HEK293 (cell line): Measurements from ENCODE around the gene ZNF786.

Experiments used
- CTCF ChIA-PET: fragments of 350-600 bp; formaldehyde crosslinking; extraction: SDS; loops from one replicate; lab custom pipeline; 2021; ENCODE audit warnings: antibody characterized with exemption; lab: Yijun Ruan, JAX
- POLR2A ChIA-PET: fragments of 300-600 bp; formaldehyde crosslinking; extraction: SDS; loops from one replicate; lab custom pipeline; 2020; ENCODE audit warnings: antibody characterized with exemption, inconsistent platforms; lab: Yijun Ruan, JAX
- H3K27ac ChIP-seq: fragments of 200-500 bp; sonication (Bioruptor generic); 2 replicates; pipeline ENCODE4 v1.5.1; 2014; ENCODE audit warnings: low read depth, low read length, control low read depth, inconsistent platforms; ENCODE audit errors: extremely low read depth
- H3K36me3 ChIP-seq, 2 experiments: fragments of 200-500 bp in 1 of 2; sonication (Bioruptor generic) in 1 of 2; 1 replicate in 1 of 2; 2 replicates in 1 of 2; pipeline ENCODE4 v1.5.1; 2014 to 2017; ENCODE audit warnings: inconsistent platforms in 2 of 2, low read length in 2 of 2; ENCODE audit not compliant: control insufficient read depth in 2 of 2, insufficient read depth in 1 of 2
- H3K4me1 ChIP-seq: fragments of 200-500 bp; sonication (Bioruptor generic); 2 replicates; pipeline ENCODE4 v1.5.1; 2014; ENCODE audit warnings: mild to moderate bottlenecking, low read length, inconsistent platforms; ENCODE audit not compliant: control insufficient read depth, insufficient read depth
- H3K4me3 ChIP-seq: 2 replicates; pipeline ENCODE4 v1.5.1; 2011; ENCODE audit warnings: low read depth, mild to moderate bottlenecking, control low read depth, low read length, moderate library complexity
- H3K9me3 ChIP-seq: fragments of 200-500 bp; sonication (Bioruptor generic); 2 replicates; pipeline ENCODE4 v1.5.1; 2014; ENCODE audit warnings: low read depth, low read length, inconsistent platforms; ENCODE audit not compliant: control insufficient read depth, insufficient read depth
- CTCF ChIP-seq: fragments of 450-650 bp; formaldehyde crosslinking; IDR thresholded peaks from 2 replicates; pipeline ENCODE4 v1.5.1; 2016; ENCODE audit warnings: missing biosample characterization, missing genetic modification characterization
- GLI4 ChIP-seq: fragments of 450-650 bp; formaldehyde crosslinking; IDR thresholded peaks from 2 replicates; pipeline ENCODE4 v1.5.1; 2016; ENCODE audit warnings: missing biosample characterization, missing genetic modification characterization
- GLIS1 ChIP-seq: fragments of 450-650 bp; formaldehyde crosslinking; IDR thresholded peaks from 2 replicates; pipeline ENCODE4 v1.5.1; 2016; ENCODE audit warnings: missing biosample characterization, missing genetic modification characterization
- GLIS2 ChIP-seq: fragments of 450-650 bp; formaldehyde crosslinking; IDR thresholded peaks from 2 replicates; pipeline ENCODE4 v1.5.1; 2016; ENCODE audit warnings: missing biosample characterization, missing genetic modification characterization
- SALL2 ChIP-seq: fragments of 450-650 bp; formaldehyde crosslinking; IDR thresholded peaks from 2 replicates; pipeline ENCODE4 v1.5.0; 2017; ENCODE audit warnings: missing biosample characterization, mild to moderate bottlenecking, missing genetic modification characterization, borderline replicate concordance
- WT1 ChIP-seq: fragments of 450-650 bp; formaldehyde crosslinking; IDR thresholded peaks from 2 replicates; pipeline ENCODE4 v1.5.1; 2016; ENCODE audit warnings: missing biosample characterization, missing genetic modification characterization
- ZBTB49 ChIP-seq: fragments of 450-650 bp; formaldehyde crosslinking; IDR thresholded peaks from 2 replicates; pipeline ENCODE4 v1.5.1; 2016; ENCODE audit warnings: missing biosample characterization, missing genetic modification characterization, low read depth
- ZFP41 ChIP-seq: fragments of 450-650 bp; formaldehyde crosslinking; IDR thresholded peaks from 2 replicates; pipeline ENCODE4 v1.5.1; 2016; ENCODE audit warnings: missing biosample characterization, missing genetic modification characterization, borderline replicate concordance
- ZNF10 ChIP-seq: fragments of 450-650 bp; formaldehyde crosslinking; IDR thresholded peaks from 2 replicates; pipeline ENCODE4 v1.5.1; 2017; ENCODE audit warnings: missing biosample characterization, missing genetic modification characterization
- ZNF26 ChIP-seq: fragments of 450-650 bp; formaldehyde crosslinking; IDR thresholded peaks from 2 replicates; pipeline ENCODE4 v1.5.1; 2016; ENCODE audit warnings: missing biosample characterization, missing genetic modification characterization
- ZNF324 ChIP-seq: fragments of 450-650 bp; formaldehyde crosslinking; IDR thresholded peaks from 2 replicates; pipeline ENCODE4 v1.5.1; 2016; ENCODE audit warnings: missing biosample characterization, missing genetic modification characterization
- ZNF391 ChIP-seq: fragments of 450-650 bp; formaldehyde crosslinking; IDR thresholded peaks from 2 replicates; pipeline ENCODE4 v1.5.1; 2016; ENCODE audit warnings: low read depth, missing biosample characterization, missing genetic modification characterization, borderline replicate concordance
- ZNF621 ChIP-seq: fragments of 450-650 bp; formaldehyde crosslinking; IDR thresholded peaks from 2 replicates; pipeline ENCODE4 v1.5.1; 2017; ENCODE audit warnings: missing biosample characterization, missing genetic modification characterization
- ZNF623 ChIP-seq: fragments of 450-650 bp; formaldehyde crosslinking; IDR thresholded peaks from 2 replicates; pipeline ENCODE4 v1.5.1; 2016; ENCODE audit warnings: missing biosample characterization, missing genetic modification characterization
- TF ChIP-seq, protein P1 (sequence below): fragments of 450-650 bp; formaldehyde crosslinking; IDR thresholded peaks from 2 replicates; pipeline ENCODE4 v1.5.0; 2017; ENCODE audit warnings: missing biosample characterization, missing genetic modification characterization, borderline replicate concordance
- TF ChIP-seq, protein P2 (sequence below): fragments of 450-650 bp; formaldehyde crosslinking; IDR thresholded peaks from 2 replicates; pipeline ENCODE4 v1.5.1; 2016; ENCODE audit warnings: missing biosample characterization, missing genetic modification characterization
- TF ChIP-seq, protein P3 (sequence below): fragments of 450-650 bp; formaldehyde crosslinking; IDR thresholded peaks from 2 replicates; pipeline ENCODE4 v1.5.1; 2017; ENCODE audit warnings: missing biosample characterization, missing genetic modification characterization

The ZNF786 gene

GRCh38 chr7:149046416-149046815 lies 44.1 kb downstream of the ZNF786 start:
- no peak overlapping the region for H3K27ac ChIP-seq
- POLR2A ChIA-PET: no interaction called here
- H3K4me1 ChIP-seq: no peaks in the 10 kb centered on the region
- CTCF ChIA-PET: interaction anchor here (2.3 kb wide), 1 partner anchor 19 kb away, joined by 14 read pairs; no protein-coding TSS in a partner anchor
- no peaks in the 10 kb centered on the region for H3K36me3 ChIP-seq
- TF ChIP-seq ZNF26 (tag by site-specific recombination) (no peak), GLI4 (tag by site-specific recombination) (no peak), CTCF (tag by site-specific recombination) (no peak), WT1 (no peak), ZNF621 (tag by site-specific recombination) (no peak), SALL2 (tag by site-specific recombination) (no peak), ZNF324 (tag by site-specific recombination) (no peak), ZNF10 (no peak), ZNF623 (no peak), ZBTB49 (tag by site-specific recombination) (no peak), ZNF391 (tag by site-specific recombination) (no peak), GLIS2 (tag by site-specific recombination) (no peak)
- TF ChIP-seq, protein P1, sequence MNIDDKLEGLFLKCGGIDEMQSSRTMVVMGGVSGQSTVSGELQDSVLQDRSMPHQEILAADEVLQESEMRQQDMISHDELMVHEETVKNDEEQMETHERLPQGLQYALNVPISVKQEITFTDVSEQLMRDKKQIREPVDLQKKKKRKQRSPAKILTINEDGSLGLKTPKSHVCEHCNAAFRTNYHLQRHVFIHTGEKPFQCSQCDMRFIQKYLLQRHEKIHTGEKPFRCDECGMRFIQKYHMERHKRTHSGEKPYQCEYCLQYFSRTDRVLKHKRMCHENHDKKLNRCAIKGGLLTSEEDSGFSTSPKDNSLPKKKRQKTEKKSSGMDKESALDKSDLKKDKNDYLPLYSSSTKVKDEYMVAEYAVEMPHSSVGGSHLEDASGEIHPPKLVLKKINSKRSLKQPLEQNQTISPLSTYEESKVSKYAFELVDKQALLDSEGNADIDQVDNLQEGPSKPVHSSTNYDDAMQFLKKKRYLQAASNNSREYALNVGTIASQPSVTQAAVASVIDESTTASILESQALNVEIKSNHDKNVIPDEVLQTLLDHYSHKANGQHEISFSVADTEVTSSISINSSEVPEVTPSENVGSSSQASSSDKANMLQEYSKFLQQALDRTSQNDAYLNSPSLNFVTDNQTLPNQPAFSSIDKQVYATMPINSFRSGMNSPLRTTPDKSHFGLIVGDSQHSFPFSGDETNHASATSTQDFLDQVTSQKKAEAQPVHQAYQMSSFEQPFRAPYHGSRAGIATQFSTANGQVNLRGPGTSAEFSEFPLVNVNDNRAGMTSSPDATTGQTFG (tag by site-specific recombination): no peak
- TF ChIP-seq, protein P2, sequence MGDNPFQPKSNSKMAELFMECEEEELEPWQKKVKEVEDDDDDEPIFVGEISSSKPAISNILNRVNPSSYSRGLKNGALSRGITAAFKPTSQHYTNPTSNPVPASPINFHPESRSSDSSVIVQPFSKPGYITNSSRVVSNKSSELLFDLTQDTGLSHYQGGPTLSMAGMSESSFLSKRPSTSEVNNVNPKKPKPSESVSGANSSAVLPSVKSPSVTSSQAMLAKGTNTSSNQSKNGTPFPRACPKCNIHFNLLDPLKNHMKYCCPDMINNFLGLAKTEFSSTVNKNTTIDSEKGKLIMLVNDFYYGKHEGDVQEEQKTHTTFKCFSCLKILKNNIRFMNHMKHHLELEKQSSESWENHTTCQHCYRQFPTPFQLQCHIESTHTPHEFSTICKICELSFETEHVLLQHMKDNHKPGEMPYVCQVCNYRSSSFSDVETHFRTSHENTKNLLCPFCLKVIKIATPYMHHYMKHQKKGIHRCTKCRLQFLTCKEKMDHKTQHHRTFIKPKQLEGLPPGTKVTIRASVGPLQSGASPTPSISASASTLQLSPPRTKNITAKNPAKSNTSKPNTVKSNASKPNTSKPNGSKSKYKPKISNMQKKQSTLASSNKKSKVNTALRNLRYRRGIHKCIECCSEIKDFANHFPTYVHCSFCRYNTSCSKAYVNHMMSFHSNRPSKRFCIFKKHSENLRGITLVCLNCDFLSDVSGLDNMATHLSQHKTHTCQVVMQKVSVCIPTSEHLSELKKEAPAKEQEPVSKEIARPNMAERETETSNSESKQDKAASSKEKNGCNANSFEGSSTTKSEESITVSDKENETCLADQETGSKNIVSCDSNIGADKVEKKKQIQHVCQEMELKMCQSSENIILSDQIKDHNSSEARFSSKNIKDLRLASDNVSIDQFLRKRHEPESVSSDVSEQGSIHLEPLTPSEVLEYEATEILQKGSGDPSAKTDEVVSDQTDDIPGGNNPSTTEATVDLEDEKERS (tag by site-specific recombination): no peak
- TF ChIP-seq, all 188 proteins: peak for 0
- H3K4me3 ChIP-seq: no peak overlapping the region
- H3K9me3 ChIP-seq: no peaks in the 10 kb centered on the region

DNA sequence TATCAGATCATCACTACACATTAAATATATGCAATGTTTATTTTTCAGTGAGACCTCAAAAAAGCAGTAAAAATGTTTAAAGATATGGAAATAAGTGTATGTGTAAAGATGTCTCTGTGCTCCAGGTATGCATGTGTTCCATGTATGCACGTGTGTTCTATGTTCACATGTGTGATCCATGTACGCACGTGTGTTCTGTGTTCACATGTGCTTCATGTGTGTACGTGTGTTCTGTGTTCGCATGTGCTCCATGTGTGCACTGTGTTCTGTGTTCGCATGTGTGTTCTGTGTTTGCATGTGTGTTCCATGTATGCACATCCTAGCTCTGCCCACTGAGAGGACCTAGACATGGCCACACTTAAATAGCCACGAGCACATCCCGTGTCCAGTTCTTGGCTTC lies 46.6 kb downstream of the ZNF786 start:
- CTCF ChIA-PET: no interaction called here
- H3K4me3 ChIP-seq: no peak overlapping the region
- H3K27ac ChIP-seq: no peak overlapping the region
- no peaks in the 10 kb centered on the region for H3K4me1 ChIP-seq
- no peaks in the 10 kb centered on the region for H3K36me3 ChIP-seq
- POLR2A ChIA-PET: no interaction called here
- H3K9me3 ChIP-seq: no peaks in the 10 kb centered on the region
- TF ChIP-seq ZFP41 (tag by site-specific recombination): no peak
- TF ChIP-seq, protein P2 (tag by site-specific recombination): no peak
- no peak for TF ChIP-seq GLIS2 (tag by site-specific recombination)
- TF ChIP-seq, protein P3, sequence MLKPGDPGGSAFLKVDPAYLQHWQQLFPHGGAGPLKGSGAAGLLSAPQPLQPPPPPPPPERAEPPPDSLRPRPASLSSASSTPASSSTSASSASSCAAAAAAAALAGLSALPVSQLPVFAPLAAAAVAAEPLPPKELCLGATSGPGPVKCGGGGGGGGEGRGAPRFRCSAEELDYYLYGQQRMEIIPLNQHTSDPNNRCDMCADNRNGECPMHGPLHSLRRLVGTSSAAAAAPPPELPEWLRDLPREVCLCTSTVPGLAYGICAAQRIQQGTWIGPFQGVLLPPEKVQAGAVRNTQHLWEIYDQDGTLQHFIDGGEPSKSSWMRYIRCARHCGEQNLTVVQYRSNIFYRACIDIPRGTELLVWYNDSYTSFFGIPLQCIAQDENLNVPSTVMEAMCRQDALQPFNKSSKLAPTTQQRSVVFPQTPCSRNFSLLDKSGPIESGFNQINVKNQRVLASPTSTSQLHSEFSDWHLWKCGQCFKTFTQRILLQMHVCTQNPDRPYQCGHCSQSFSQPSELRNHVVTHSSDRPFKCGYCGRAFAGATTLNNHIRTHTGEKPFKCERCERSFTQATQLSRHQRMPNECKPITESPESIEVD (tag by site-specific recombination): no peak
- TF ChIP-seq GLIS1: no peak
